Left renal cortex interstitium (tissue), 4 donors: ENCODE data around the gene CTAGE9. TPM values are rescaled to one million over a fixed set of nuclear protein-coding genes. Genes with fewer than 3 reads are reported as not detected.

Experiments used
- DNase-seq, 4 donors: peaks; one replicate each; pipeline ENCODE4 v3.0.0-alpha.2; 2013; ENCODE audit warnings: low read depth in 4 of 4, low spot score in 2 of 4, missing footprints in 1 of 4
- polyA plus RNA-seq, 4 donors: library from polyadenylated mRNA; unstranded; fragments of 120-200 nt; gene quantifications; one replicate each; pipeline ENCODE4 v1.2.1, GENCODE V29; 2013; ENCODE audit not compliant: insufficient read length in 4 of 4

CTAGE9 gene
- polyA plus RNA-seq, 4 donors, result 0.36 to 0.53 (median 0.40) TPM; not detected in 1

DNA sequence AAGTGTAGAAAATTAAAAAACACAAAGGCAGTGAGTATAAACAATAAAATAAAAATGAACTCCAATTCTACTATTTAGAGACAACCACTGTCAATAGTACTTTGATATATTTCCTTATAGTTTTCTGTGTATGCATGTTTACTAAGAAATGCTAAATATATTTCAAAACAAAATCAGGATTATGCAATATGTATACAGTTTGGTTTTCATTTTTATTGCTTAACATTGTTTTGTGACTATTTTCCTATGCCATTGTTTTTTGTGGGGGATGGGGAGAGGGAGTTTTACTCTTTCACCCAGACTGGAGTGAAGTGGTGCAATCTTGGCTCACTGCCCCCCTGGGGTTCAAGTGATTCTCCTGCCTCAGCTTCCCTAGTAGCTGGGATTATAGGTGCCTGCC, 29.2 kb downstream of the CTAGE9 start:
- DNase-seq, result no peak

DNA sequence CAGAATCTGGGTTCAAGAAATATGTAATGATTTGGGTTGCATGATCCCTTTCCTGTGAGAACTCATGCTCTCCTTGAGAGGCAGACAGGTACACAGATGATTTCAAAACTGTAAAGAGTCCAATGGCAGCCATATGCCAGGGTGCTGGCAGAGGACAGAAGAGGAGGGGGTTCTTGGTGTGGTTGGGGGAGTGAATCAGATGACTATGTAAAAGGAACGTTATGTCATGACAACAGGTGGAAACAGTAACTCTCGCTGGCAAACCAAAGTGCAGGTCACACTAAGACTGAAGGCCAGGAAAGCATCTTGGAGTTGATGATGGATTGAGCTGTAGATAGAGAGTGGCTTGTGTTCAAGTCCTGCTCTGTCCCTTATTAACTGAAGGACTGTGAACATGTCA, 29.9 kb downstream of the CTAGE9 start:
- DNase-seq, result no peak

- DNase-seq, result no peak
These were observed 32.4 kb downstream of the CTAGE9 start for GRCh38 chr6:131678442-131678841.

GRCh38 chr6:131673184-131673583, 37.6 kb downstream of the CTAGE9 start:
- no peak for DNase-seq

DNA sequence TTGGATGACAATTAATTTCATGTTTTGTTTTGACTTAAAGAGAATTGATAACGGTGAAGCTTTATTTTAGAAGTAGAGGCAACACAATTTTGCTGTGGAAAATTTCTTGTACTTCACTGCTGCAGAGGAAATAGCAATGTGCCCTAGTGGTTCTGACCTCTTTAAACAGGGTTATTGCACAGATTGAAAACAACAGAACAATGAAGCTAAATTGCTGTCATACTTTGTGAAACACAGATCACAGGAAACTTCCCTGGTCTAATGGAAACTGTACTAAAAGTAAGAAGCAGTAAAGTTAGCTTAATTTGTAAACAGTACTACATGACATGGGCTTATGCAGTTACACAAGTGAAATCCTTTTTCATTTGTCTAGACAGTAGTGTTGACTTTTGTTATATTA, 40.9 kb downstream of the CTAGE9 start:
- DNase-seq, result no peak

DNA sequence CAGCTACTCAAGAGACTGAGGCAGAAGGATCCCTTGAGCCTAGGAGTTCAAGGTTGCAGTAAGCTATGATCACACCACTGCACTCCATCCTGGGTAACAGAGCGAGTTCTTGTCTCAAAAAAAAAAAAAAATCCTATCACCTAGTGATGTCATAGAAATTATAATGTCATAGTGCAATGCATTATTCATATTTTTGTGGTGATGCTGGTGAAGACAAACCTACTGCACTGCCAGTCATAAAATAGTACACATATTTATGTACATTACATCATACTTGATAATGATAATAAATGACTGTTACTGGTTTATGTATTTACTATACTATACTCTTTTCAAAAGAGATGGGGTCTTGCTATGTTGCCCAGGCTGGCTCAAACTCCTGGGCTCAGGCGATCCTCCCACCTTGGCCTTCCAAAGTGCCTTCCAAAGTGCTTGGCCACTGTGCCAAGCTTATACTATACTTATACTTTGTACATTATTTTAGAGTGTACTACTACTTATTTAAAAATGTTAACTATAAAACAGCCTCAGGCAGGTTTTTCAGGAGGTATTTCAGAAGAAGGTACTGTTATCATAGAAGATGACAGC, 47.1 kb downstream of the CTAGE9 start:
- no peak for DNase-seq

- no peak for DNase-seq
These were observed 50.6 kb downstream of the CTAGE9 start for GRCh38 chr6:131660195-131660594.

Other genes starting within 250 kb of the CTAGE9 start
- 1 to 10 TPM in 1 of 4 donors, under 1 TPM in 2, not detected in 1; 0.87 to 4.3 (median 0.96) TPM for gene ARG1, start 137.8 kb downstream of the CTAGE9 start, polyA plus RNA-seq
- gene MED23, start 82.8 kb downstream of the CTAGE9 start, polyA plus RNA-seq, result 10 to 100 TPM; 42.3 to 63.6 (median 50.6) TPM
- 10 to 100 TPM in 2 of 4 donors, 1 to 10 TPM in 2; 7.2 to 12.6 (median 10.5) TPM for gene ENPP3, start 73.7 kb downstream of the CTAGE9 start, polyA plus RNA-seq
- not detected for gene OR2A4, start 9.6 kb downstream of the CTAGE9 start, polyA plus RNA-seq
- gene ENPP1, start 97.0 kb upstream of the CTAGE9 start, polyA plus RNA-seq, result 10 to 100 TPM; 18.3 to 27.7 (median 20.3) TPM
- 100 to 1,000 TPM; 182 to 285 (median 213) TPM for gene CCN2, start 240.4 kb upstream of the CTAGE9 start, polyA plus RNA-seq